GM12865 (cell line): ENCODE measurements around the gene SPANXN1.
A peak's percentile ranks its signal among the peaks of the same experiment; 100 is the strongest.
"Not testable (repeated sequence)": the region's sequence is repeated elsewhere in the genome, so short reads cannot be mapped to it uniquely, and the experiment has no call there.

Experiments
- DNase-seq: peaks from one replicate; pipeline ENCODE4 v3.0.0; 2010; ENCODE audit warnings: low read depth
- H3K4me3 ChIP-seq: 2 replicates; pipeline ENCODE4 v1.5.1; 2011; ENCODE audit warnings: mild to moderate bottlenecking, low read depth, low read length, control low read depth
- TF ChIP-seq, protein P1 (sequence below): IDR thresholded peaks from 2 replicates; pipeline ENCODE4 v1.5.1; 2011; ENCODE audit warnings: low read length, control low read depth, low read depth, inconsistent platforms; ENCODE audit not compliant: insufficient read depth; ENCODE audit errors: missing control alignments

The SPANXN1 gene, protein sequence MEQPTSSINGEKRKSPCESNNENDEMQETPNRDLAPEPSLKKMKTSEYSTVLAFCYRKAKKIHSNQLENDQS

DNA sequence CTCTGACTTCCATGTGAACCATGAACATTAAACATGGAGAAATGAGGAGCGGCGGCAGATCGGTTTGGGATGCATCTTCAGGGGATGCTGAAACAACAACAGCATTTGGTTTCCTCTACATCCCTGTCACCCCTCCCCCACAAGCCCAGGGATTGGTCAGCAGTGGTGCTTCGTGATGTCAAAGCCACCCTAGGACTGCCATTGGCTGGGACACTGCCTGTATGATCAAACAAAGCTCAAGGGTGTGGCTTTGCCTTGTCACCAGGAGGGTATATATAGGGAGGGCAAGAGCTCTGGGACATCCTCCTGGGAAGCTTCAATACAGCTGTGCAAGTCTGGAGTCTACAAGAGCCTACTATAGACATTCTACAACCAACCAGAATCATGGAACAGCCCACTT lies at the start of gene SPANXN1:
Gene SPANXN1 (plus strand): TSS at position 301 of the 400 bp plus-strand sequence. CDS start 84 bp downstream, at position 385.
- not testable (repeated sequence) for DNase-seq, H3K4me3 ChIP-seq

DNA sequence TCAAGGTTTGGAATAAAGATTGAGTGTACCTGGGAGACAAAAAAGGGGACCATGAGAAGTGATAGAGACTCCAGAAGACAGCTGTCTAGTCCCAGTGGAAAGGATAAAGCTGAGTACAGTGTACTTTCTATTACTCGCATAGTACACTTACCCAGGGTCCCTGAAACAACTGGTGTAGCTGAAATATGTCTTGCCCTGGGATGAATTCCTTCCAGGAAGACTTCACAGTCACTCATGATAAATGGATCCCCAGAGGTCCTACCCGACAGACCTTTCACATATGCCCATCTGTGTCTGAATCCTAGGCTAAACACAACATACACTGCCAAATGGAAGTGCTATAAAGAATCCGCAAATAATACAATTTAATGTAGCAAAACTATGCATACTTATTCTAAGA lies 48.2 kb upstream of the SPANXN1 start:
- H3K4me3 ChIP-seq = no peak overlapping the region
- TF ChIP-seq, protein P1, sequence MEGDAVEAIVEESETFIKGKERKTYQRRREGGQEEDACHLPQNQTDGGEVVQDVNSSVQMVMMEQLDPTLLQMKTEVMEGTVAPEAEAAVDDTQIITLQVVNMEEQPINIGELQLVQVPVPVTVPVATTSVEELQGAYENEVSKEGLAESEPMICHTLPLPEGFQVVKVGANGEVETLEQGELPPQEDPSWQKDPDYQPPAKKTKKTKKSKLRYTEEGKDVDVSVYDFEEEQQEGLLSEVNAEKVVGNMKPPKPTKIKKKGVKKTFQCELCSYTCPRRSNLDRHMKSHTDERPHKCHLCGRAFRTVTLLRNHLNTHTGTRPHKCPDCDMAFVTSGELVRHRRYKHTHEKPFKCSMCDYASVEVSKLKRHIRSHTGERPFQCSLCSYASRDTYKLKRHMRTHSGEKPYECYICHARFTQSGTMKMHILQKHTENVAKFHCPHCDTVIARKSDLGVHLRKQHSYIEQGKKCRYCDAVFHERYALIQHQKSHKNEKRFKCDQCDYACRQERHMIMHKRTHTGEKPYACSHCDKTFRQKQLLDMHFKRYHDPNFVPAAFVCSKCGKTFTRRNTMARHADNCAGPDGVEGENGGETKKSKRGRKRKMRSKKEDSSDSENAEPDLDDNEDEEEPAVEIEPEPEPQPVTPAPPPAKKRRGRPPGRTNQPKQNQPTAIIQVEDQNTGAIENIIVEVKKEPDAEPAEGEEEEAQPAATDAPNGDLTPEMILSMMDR = no peak
- DNase-seq = no peak

DNA sequence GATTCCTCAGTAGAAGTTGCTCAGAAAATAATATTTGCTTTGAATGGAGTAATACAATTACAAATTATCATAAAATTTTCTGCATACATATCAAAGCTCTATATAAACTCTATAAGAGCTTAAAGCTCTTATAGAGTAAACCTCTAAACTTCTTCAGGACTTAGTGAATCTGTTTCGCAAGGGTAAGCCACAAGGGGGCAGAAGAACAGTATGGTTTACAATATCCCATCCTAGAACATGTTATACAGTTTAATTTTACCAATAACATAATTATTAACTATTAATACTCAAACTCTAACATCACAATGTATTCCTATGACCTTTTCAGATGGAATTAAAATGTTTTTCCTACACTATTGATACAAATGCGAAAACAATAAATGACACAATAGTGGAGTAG lies 33.8 kb upstream of the SPANXN1 start:
- DNase-seq = peak; percentile 1
- no peak overlapping the region for H3K4me3 ChIP-seq
- TF ChIP-seq, protein P1 = no peak

DNA sequence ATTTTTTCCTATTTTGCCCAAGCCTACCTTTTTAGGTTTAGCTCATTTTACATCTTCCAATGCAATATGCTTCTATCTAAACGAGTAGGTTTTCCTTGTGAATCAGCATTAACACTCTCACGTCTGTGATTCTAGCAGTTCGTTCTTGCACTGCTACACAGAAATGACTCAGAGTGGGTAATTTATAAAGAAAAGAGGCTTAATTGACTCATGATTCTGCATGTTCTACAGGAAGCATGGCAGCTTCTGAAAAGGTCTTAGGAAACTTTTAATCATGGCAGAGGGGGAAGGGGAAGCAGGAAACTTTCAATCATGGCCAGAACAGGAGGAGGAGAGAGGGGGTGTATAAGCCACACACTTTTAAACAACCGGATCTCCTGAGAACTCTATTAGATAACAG lies 44.9 kb downstream of the SPANXN1 start:
- DNase-seq = no peak
- no peak overlapping the region for H3K4me3 ChIP-seq
- TF ChIP-seq, protein P1 = no peak
